ENCODE measurements around the gene CDCA4.

DNA sequence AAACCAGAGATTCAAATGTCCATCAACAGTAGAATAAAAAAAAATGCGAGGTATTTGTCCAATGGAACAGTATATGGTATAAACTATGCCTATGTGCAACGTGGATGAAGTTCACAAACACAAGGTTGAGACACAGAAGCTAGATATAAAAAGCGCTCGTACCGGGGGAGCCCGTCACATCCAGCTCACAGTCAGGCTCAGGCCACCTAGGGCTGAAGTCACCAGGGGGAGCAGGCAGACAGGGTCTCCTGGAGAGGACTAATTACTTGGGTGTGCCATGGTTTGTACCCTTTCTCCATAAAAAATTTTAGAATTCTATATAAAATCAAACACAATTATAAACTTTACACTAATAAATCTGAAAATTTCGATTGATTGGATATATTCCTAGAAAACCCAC is 56.3 kb downstream of the CDCA4 start:
- TF ChIP-seq FOXM1 (IDR thresholded peaks at IDR 0.05; ENCODE audit: borderline replicate concordance, low read depth): no peak
- no peak for TF ChIP-seq CEBPB (IDR thresholded peaks at IDR 0.05)
- no peak for TF ChIP-seq ZBTB7A (IDR thresholded peaks at IDR 0.05; ENCODE audit: low read depth)
- no peak for TF ChIP-seq YY1 (IDR thresholded peaks at IDR 0.05; ENCODE audit: low read depth)
- TF ChIP-seq RAD21 (IDR thresholded peaks at IDR 0.05; ENCODE audit: low read depth): no peak
- TF ChIP-seq, protein P1, sequence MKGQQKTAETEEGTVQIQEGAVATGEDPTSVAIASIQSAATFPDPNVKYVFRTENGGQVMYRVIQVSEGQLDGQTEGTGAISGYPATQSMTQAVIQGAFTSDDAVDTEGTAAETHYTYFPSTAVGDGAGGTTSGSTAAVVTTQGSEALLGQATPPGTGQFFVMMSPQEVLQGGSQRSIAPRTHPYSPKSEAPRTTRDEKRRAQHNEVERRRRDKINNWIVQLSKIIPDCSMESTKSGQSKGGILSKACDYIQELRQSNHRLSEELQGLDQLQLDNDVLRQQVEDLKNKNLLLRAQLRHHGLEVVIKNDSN (IDR thresholded peaks at IDR 0.05): no peak
- TF ChIP-seq CREB1 (IDR thresholded peaks at IDR 0.05; ENCODE audit: low read depth): no peak
- TF ChIP-seq TEAD4 (IDR thresholded peaks at IDR 0.05): no peak
- no peak for TF ChIP-seq REST (IDR thresholded peaks at IDR 0.05; ENCODE audit: low read depth)
- no peak for TF ChIP-seq TAF1 (IDR thresholded peaks at IDR 0.05; ENCODE audit: low read depth)
- TF ChIP-seq EP300 (IDR thresholded peaks at IDR 0.05; ENCODE audit: borderline replicate concordance): no peak
- no peak for TF ChIP-seq EGR1 (IDR thresholded peaks at IDR 0.05)
- no peak for TF ChIP-seq NFIC (IDR thresholded peaks at IDR 0.05)
